GM18502 (cell line): ENCODE results near the gene FAM171A1.
"Not testable (repeated sequence)": the region's sequence is repeated elsewhere in the genome, so short reads cannot be mapped to it uniquely, and the experiment has no call there.

ENCODE experiments used
- ATAC-seq: cut with Tn5 transposase; IDR thresholded peaks from one replicate; pipeline ENCODE4 v1.9.1; 2021; ENCODE audit warnings: mild to moderate bottlenecking; ENCODE audit not compliant: unreplicated experiment, poor library complexity

Gene FAM171A1

GRCh38 chr10:15321431-15322341 is 49.4 kb downstream of the FAM171A1 start:
- ATAC-seq, result no peak

GRCh38 chr10:15320522-15321203 is 50.4 kb downstream of the FAM171A1 start:
- no peak for ATAC-seq

- no peak for ATAC-seq
Observed at GRCh38 chr10:15320118-15320517, 51.0 kb downstream of the FAM171A1 start.

GRCh38 chr10:15316871-15317464 is 54.1 kb downstream of the FAM171A1 start:
- ATAC-seq, result no peak

GRCh38 chr10:15316145-15316544 is 54.9 kb downstream of the FAM171A1 start:
- no peak for ATAC-seq

GRCh38 chr10:15315286-15315685 is 55.8 kb downstream of the FAM171A1 start:
- ATAC-seq, result no peak

GRCh38 chr10:15314482-15315045 is 56.5 kb downstream of the FAM171A1 start:
- no peak for ATAC-seq

- ATAC-seq, result no peak
Observed at GRCh38 chr10:15313843-15314242, 57.2 kb downstream of the FAM171A1 start.

- ATAC-seq, result no peak
Observed at GRCh38 chr10:15313047-15313446, 58.0 kb downstream of the FAM171A1 start.

- ATAC-seq, result no peak
Observed at GRCh38 chr10:15311569-15312280, 59.4 kb downstream of the FAM171A1 start.

GRCh38 chr10:15310776-15311568 is 60.1 kb downstream of the FAM171A1 start:
- ATAC-seq, result no peak

- ATAC-seq, result no peak
Observed at GRCh38 chr10:15309221-15309620, 61.9 kb downstream of the FAM171A1 start.

GRCh38 chr10:15306735-15307280 is 64.3 kb downstream of the FAM171A1 start:
- ATAC-seq, result no peak

- no peak for ATAC-seq
Observed at GRCh38 chr10:15305634-15306033, 65.5 kb downstream of the FAM171A1 start.

GRCh38 chr10:15305161-15305560 is 65.9 kb downstream of the FAM171A1 start:
- no peak for ATAC-seq

- not testable (repeated sequence) for ATAC-seq
Observed at GRCh38 chr10:15302188-15302956, 68.7 kb downstream of the FAM171A1 start.

- no peak for ATAC-seq
Observed at GRCh38 chr10:15300697-15301096, 70.4 kb downstream of the FAM171A1 start.

GRCh38 chr10:15300145-15300544 is 70.9 kb downstream of the FAM171A1 start:
- no peak for ATAC-seq
